Gastrocnemius medialis (tissue), 4 donors: ENCODE measurements around the gene CCDC142. TPM values are rescaled to one million over a fixed set of nuclear protein-coding genes. Genes with fewer than 3 reads are reported as not detected.
A peak's percentile ranks its signal among the peaks of the same experiment; 100 is the strongest.

ENCODE experiments used
- ATAC-seq, 2 donors: fragments of 150-250 bp; one replicate each; pipeline ENCODE4 v1.9.1; 2016
- DNase-seq, 2 donors: peaks; one replicate each; pipeline ENCODE4 v3.0.0-alpha.2; 2019
- H3K27ac ChIP-seq, 4 donors: fragments of 200-600 bp; sonication (generic); 1 replicate in 1 of 4; 2 replicates in 3 of 4; pipeline ENCODE4 v1.5.1; 2016 to 2018; ENCODE audit warnings: mild to moderate bottlenecking in 2 of 4, moderate library complexity in 1 of 4
- H3K27me3 ChIP-seq, 3 donors: fragments of 200-600 bp; sonication (generic) in 2 of 3; 1 replicate in 1 of 3; 2 replicates in 2 of 3; pipeline versions ENCODE4 v1.5.1 to v1.6.0; 2016 to 2019; ENCODE audit warnings: mild to moderate bottlenecking in 1 of 3, moderate library complexity in 1 of 3
- H3K36me3 ChIP-seq, 2 donors: fragments of 200-600 bp; sonication (generic) in 1 of 2; one replicate each; pipeline ENCODE4 v1.5.1; 2017 to 2018
- H3K4me1 ChIP-seq, 2 donors: fragments of 200-600 bp; sonication (generic) in 1 of 2; one replicate each; pipeline ENCODE4 v1.5.1; 2016 to 2017; ENCODE audit warnings: mild to moderate bottlenecking in 2 of 2
- H3K4me3 ChIP-seq, 4 donors: fragments of 200-600 bp; sonication (generic) in 3 of 4; 1 replicate in 1 of 4; 2 replicates in 3 of 4; pipeline ENCODE4 v1.5.1; 2016 to 2019; ENCODE audit warnings: mild to moderate bottlenecking in 2 of 4
- H3K9me3 ChIP-seq, 3 donors: fragments of 200-600 bp; sonication (generic) in 2 of 3; 1 replicate in 1 of 3; 2 replicates in 2 of 3; pipeline ENCODE4 v1.5.1; 2016 to 2019
- CTCF ChIP-seq, 5 experiments: fragments of 450-650 bp in 3 of 5; fragments of 200-600 bp in 2 of 5; sonication (generic) in 2 of 5; IDR thresholded peaks in 4 of 5; conservative IDR thresholded peaks in 1 of 5; 1 replicate in 4 of 5; 2 replicates in 1 of 5; pipeline ENCODE4 v1.5.1; 2016 to 2019; ENCODE audit warnings: antibody characterized with exemption in 5 of 5, mild to moderate bottlenecking in 3 of 5, moderate library complexity in 3 of 5
- POLR2A ChIP-seq, 2 donors: fragments of 450-650 bp; IDR thresholded peaks; one replicate each; pipeline ENCODE4 v1.6.1; 2017; ENCODE audit warnings: antibody characterized with exemption in 2 of 2, mild to moderate bottlenecking in 2 of 2, moderate library complexity in 2 of 2
- in situ Hi-C, 4 donors: fragments of 200-750 bp; cut with MboI; loops; one replicate each; pipeline versions ENCODE4 v1.15.0 to v1.8.0; 2017; ENCODE audit warnings: low sequenced_read_pairs in 4 of 4
- intact Hi-C: fragments of 100-400 bp; cut with DNase I; formaldehyde crosslinking; loops from one replicate; pipeline ENCODE4 v1.15.1; 2023; ENCODE audit warnings: low total_unique reads
- total RNA-seq, 4 donors: library from RNA; depleted of rRNA; stranded (reverse); fragments of >200 nt; gene quantifications; one replicate each; pipeline versions ENCODE4 v1.1.0 to v1.2.3, GENCODE V29; 2016

Gene CCDC142
- total RNA-seq, 4 donors from 2014 or later = 5.5 to 7.3 (median 6.0) TPM

- peaks cover 25 to 36% of the 10 kb centered on the region in 2 donors for H3K4me1 ChIP-seq
- ATAC-seq (peak; percentile 3 to 20), DNase-seq (no peak)
- in situ Hi-C loops (no loop called here), intact Hi-C loops (loop anchor here (1.0 kb wide), 4 partner anchors 21 to 54 kb away; partner anchors contain the start of genes AUP1, HTRA2 and TTC31)
- H3K36me3 ChIP-seq = peaks cover 0 to 18% of the 10 kb centered on the region in 2 donors
- peaks cover 27 to 53% (median 37%) of the 10 kb centered on the region in 3 donors for H3K27me3 ChIP-seq
- no peaks in the 10 kb centered on the region for H3K9me3 ChIP-seq
- H3K4me3 ChIP-seq = peak overlapping the region; percentile 75 to 99 (median 84)
- TF ChIP-seq CTCF (IDR thresholded peaks at IDR 0.05 in 4 of 5, conservative IDR thresholded peaks at IDR 0.05 in 1 of 5) (no peak), POLR2A (IDR thresholded peaks at IDR 0.05) (no peak)
- peak overlapping the region; percentile 92 to 100 (median 98) for H3K27ac ChIP-seq
Measured at GRCh38 chr2:74507926-74508520, 25.2 kb upstream of the CCDC142 start.

- Histone ChIP-seq H3K36me3 (peaks cover 0 to 18% of the 10 kb centered on the region in 2 donors), H3K4me1 (peaks cover 25 to 41% of the 10 kb centered on the region in 2 donors), H3K27ac (peak within 1 kb of the TSS; percentile 92 to 100 (median 98)), H3K4me3 (peak within 1 kb of the TSS; percentile 75 to 99 (median 84)), H3K9me3 (no peaks in the 10 kb centered on the region), H3K27me3 (peaks cover 26 to 53% (median 38%) of the 10 kb centered on the region in 3 donors)
- in situ Hi-C loops (no loop called here), intact Hi-C loops (loop anchor here (1.0 kb wide), 4 partner anchors 22 to 53 kb away; partner anchors contain the start of genes AUP1, HTRA2 and TTC31)
- TF ChIP-seq POLR2A (IDR thresholded peaks at IDR 0.05) (no peak), CTCF (IDR thresholded peaks at IDR 0.05 in 4 of 5, conservative IDR thresholded peaks at IDR 0.05 in 1 of 5) (peak in 4 of 5 experiments; percentile 18 to 29 (median 24))
- peak; percentile 98 to 99 for ATAC-seq
- peak; percentile 98 to 99 for DNase-seq
Measured at GRCh38 chr2:74507145-74507925, 24.5 kb upstream of the CCDC142 start, which contains the start of gene PCGF1. PCGF1 (minus strand) TSS chr2:74507695; CDS start chr2:74507668, 27 bp downstream.

GRCh38 chr2:74505448-74506246, 22.8 kb upstream of the CCDC142 start:
- Histone ChIP-seq H3K4me3 (peak overlapping the region in 1 of 4 donors; percentile 99), H3K27me3 (peaks cover 18 to 52% (median 32%) of the 10 kb centered on the region in 3 donors)

More at GRCh38 chr2:74505448-74506246, 22.8 kb upstream of the CCDC142 start:
- in situ Hi-C loops = no loop called here
- no peak overlapping the region for H3K27ac ChIP-seq
- H3K9me3 ChIP-seq = no peaks in the 10 kb centered on the region
- ATAC-seq (no peak), DNase-seq (no peak)
- intact Hi-C loops = no loop called here
- H3K4me1 ChIP-seq = peaks cover 25 to 41% of the 10 kb centered on the region in 2 donors
- TF ChIP-seq POLR2A (IDR thresholded peaks at IDR 0.05) (no peak), CTCF (IDR thresholded peaks at IDR 0.05 in 4 of 5, conservative IDR thresholded peaks at IDR 0.05 in 1 of 5) (no peak)
- H3K36me3 ChIP-seq = peaks cover 0 to 18% of the 10 kb centered on the region in 2 donors
